Stimulated activated effector memory CD8-positive, alpha-beta T cell treated with anti-CD3 and anti-CD28 coated beads, Interleukin-12 subunit alpha, Interleukin-12 subunit beta, amount 100 ng/mL, for 72 hours (primary cell): ENCODE results near the gene RPL10A.

ENCODE experiments used
- ATAC-seq: fragments of 150-1000 bp; cut with Tn5 transposase; 2 replicates; pipeline ENCODE4 v1.10.0; 2021
- DNase-seq, 2 donors: peaks; one replicate each; pipeline ENCODE4 v3.0.0; 2021 to 2022; ENCODE audit warnings: low spot score in 2 of 2
- H3K27ac Mint-ChIP-seq: one replicate; pipeline ENCODE4 v1.8.0; 2022; ENCODE audit warnings: mild to moderate bottlenecking, mixed read lengths
- H3K36me3 Mint-ChIP-seq: one replicate; pipeline ENCODE4 v1.8.0; 2022; ENCODE audit warnings: mild to moderate bottlenecking, mixed read lengths
- H3K4me1 Mint-ChIP-seq: one replicate; pipeline ENCODE4 v1.8.0; 2022; ENCODE audit warnings: mixed read lengths
- H3K4me3 Mint-ChIP-seq: one replicate; pipeline ENCODE4 v1.8.0; 2022; ENCODE audit warnings: mild to moderate bottlenecking, mixed read lengths
- H3K9me3 Mint-ChIP-seq: one replicate; pipeline ENCODE4 v1.8.0; 2022; ENCODE audit warnings: mixed read lengths

The RPL10A gene

GRCh38 chr6:35439308-35439707 is 28.9 kb upstream of the RPL10A start:
- no peak for ATAC-seq
- H3K4me3 Mint-ChIP-seq = no peak overlapping the region
- no peak overlapping the region for H3K27ac Mint-ChIP-seq
- no peaks in the 10 kb centered on the region for H3K4me1 Mint-ChIP-seq
- no peaks in the 10 kb centered on the region for H3K36me3 Mint-ChIP-seq
- no peaks in the 10 kb centered on the region for H3K9me3 Mint-ChIP-seq
- no peak for DNase-seq

GRCh38 chr6:35441205-35441604 is 27.0 kb upstream of the RPL10A start:
- Mint-ChIP-seq H3K4me1 (peaks cover 5% of the 10 kb centered on the region), H3K27ac (peak overlapping the region; percentile 32), H3K4me3 (no peak overlapping the region), H3K9me3 (no peaks in the 10 kb centered on the region), H3K36me3 (no peaks in the 10 kb centered on the region)
- DNase-seq (no peak), ATAC-seq (no peak)

GRCh38 chr6:35441642-35442041 is 26.6 kb upstream of the RPL10A start:
- DNase-seq (no peak), ATAC-seq (no peak)
- peak overlapping the region; percentile 32 for H3K27ac Mint-ChIP-seq
- H3K36me3 Mint-ChIP-seq = no peaks in the 10 kb centered on the region
- no peaks in the 10 kb centered on the region for H3K9me3 Mint-ChIP-seq
- H3K4me3 Mint-ChIP-seq = no peak overlapping the region
- H3K4me1 Mint-ChIP-seq = peaks cover 5% of the 10 kb centered on the region

- Mint-ChIP-seq H3K4me3 (no peak overlapping the region), H3K27ac (no peak overlapping the region), H3K9me3 (no peaks in the 10 kb centered on the region), H3K36me3 (no peaks in the 10 kb centered on the region), H3K4me1 (peaks cover 5% of the 10 kb centered on the region)
- ATAC-seq (no peak), DNase-seq (no peak)
These were observed 25.5 kb upstream of the RPL10A start for GRCh38 chr6:35442693-35443092.

- Mint-ChIP-seq H3K4me3 (no peak overlapping the region), H3K27ac (no peak overlapping the region), H3K4me1 (peaks cover 5% of the 10 kb centered on the region), H3K36me3 (no peaks in the 10 kb centered on the region), H3K9me3 (no peaks in the 10 kb centered on the region)
- ATAC-seq = no peak
- DNase-seq = no peak
These were observed 24.7 kb upstream of the RPL10A start for GRCh38 chr6:35443341-35444030.

- H3K4me1 Mint-ChIP-seq = peaks cover 5% of the 10 kb centered on the region
- H3K36me3 Mint-ChIP-seq = no peaks in the 10 kb centered on the region
- ATAC-seq (peak; percentile 63), DNase-seq (peak in 1 of 2 donors; percentile 58)
- H3K27ac Mint-ChIP-seq = no peak overlapping the region
- H3K4me3 Mint-ChIP-seq = no peak overlapping the region
- no peaks in the 10 kb centered on the region for H3K9me3 Mint-ChIP-seq
These were observed 22.5 kb upstream of the RPL10A start for GRCh38 chr6:35445691-35446090.

- ATAC-seq = no peak
- DNase-seq = no peak
- no peak overlapping the region for H3K27ac Mint-ChIP-seq
- H3K9me3 Mint-ChIP-seq = no peaks in the 10 kb centered on the region
- H3K4me1 Mint-ChIP-seq = peaks cover 20% of the 10 kb centered on the region
- H3K36me3 Mint-ChIP-seq = no peaks in the 10 kb centered on the region
- H3K4me3 Mint-ChIP-seq = no peak overlapping the region
These were observed 20.0 kb upstream of the RPL10A start for GRCh38 chr6:35448191-35448590.

GRCh38 chr6:35449287-35449881 is 18.8 kb upstream of the RPL10A start:
- Mint-ChIP-seq H3K4me1 (peaks cover 29% of the 10 kb centered on the region), H3K9me3 (no peaks in the 10 kb centered on the region), H3K4me3 (no peak overlapping the region), H3K36me3 (no peaks in the 10 kb centered on the region), H3K27ac (peak overlapping the region; percentile 34)
- DNase-seq (peak in 1 of 2 donors; percentile 61), ATAC-seq (peak; percentile 71)

GRCh38 chr6:35451354-35452182 is 16.6 kb upstream of the RPL10A start:
- Mint-ChIP-seq H3K4me3 (peak overlapping the region; percentile 75), H3K27ac (peak overlapping the region; percentile 70), H3K9me3 (no peaks in the 10 kb centered on the region), H3K4me1 (peaks cover 38% of the 10 kb centered on the region), H3K36me3 (peaks cover 14% of the 10 kb centered on the region)
- no peak for DNase-seq
- ATAC-seq = no peak

- peak within 1 kb of the TSS; percentile 70 for H3K27ac Mint-ChIP-seq
- ATAC-seq = peak; percentile 89
- H3K4me3 Mint-ChIP-seq = peak within 1 kb of the TSS; percentile 75
- H3K36me3 Mint-ChIP-seq = peaks cover 22% of the 10 kb centered on the region
- H3K4me1 Mint-ChIP-seq = peaks cover 38% of the 10 kb centered on the region
- H3K9me3 Mint-ChIP-seq = no peaks in the 10 kb centered on the region
- peak; percentile 98 to 100 for DNase-seq
These were observed 15.8 kb upstream of the RPL10A start, which contains the start of gene FANCE for GRCh38 chr6:35452183-35453090. Gene FANCE, plus strand, starts transcription at chr6:35452338. Its CDS starts 208 bp downstream, at chr6:35452546.

- no peak for ATAC-seq
- peak overlapping the region; percentile 75 for H3K4me3 Mint-ChIP-seq
These were observed 15.0 kb upstream of the RPL10A start for GRCh38 chr6:35453236-35453635.

GRCh38 chr6:35454391-35455110 is 13.7 kb upstream of the RPL10A start:
- DNase-seq (no peak), ATAC-seq (no peak)
- Mint-ChIP-seq H3K9me3 (no peaks in the 10 kb centered on the region), H3K4me3 (peak overlapping the region; percentile 75), H3K4me1 (peaks cover 43% of the 10 kb centered on the region), H3K27ac (no peak overlapping the region), H3K36me3 (peaks cover 44% of the 10 kb centered on the region)

More at GRCh38 chr6:35453236-35453635, 15.0 kb upstream of the RPL10A start:
- Mint-ChIP-seq H3K27ac (no peak overlapping the region), H3K9me3 (no peaks in the 10 kb centered on the region), H3K36me3 (peaks cover 30% of the 10 kb centered on the region), H3K4me1 (peaks cover 38% of the 10 kb centered on the region)
- no peak for DNase-seq

- no peak for ATAC-seq
- no peak overlapping the region for H3K4me3 Mint-ChIP-seq
- H3K27ac Mint-ChIP-seq = no peak overlapping the region
- H3K36me3 Mint-ChIP-seq = peaks cover 68% of the 10 kb centered on the region
- H3K9me3 Mint-ChIP-seq = no peaks in the 10 kb centered on the region
- H3K4me1 Mint-ChIP-seq = peaks cover 31% of the 10 kb centered on the region
- DNase-seq = no peak
These were observed 10.3 kb upstream of the RPL10A start for GRCh38 chr6:35457907-35458306.

- no peak for ATAC-seq
- H3K36me3 Mint-ChIP-seq = peaks cover 82% of the 10 kb centered on the region
- H3K4me3 Mint-ChIP-seq = no peak overlapping the region
- DNase-seq = no peak
- H3K4me1 Mint-ChIP-seq = peaks cover 5% of the 10 kb centered on the region
- H3K27ac Mint-ChIP-seq = no peak overlapping the region
- no peaks in the 10 kb centered on the region for H3K9me3 Mint-ChIP-seq
These were observed 6.9 kb upstream of the RPL10A start for GRCh38 chr6:35461270-35461669.
